HG03354 (cell line): ENCODE data around the gene LKAAEAR1.
"Not testable (repeated sequence)": the region's sequence is repeated elsewhere in the genome, so short reads cannot be mapped to it uniquely, and the experiment has no call there.

Source experiments
- ATAC-seq: cut with Tn5 transposase; IDR thresholded peaks from one replicate; pipeline ENCODE4 v1.9.1; 2021; ENCODE audit warnings: mild to moderate bottlenecking; ENCODE audit not compliant: unreplicated experiment, poor library complexity, severe bottlenecking

The LKAAEAR1 gene

GRCh38 chr20:64083804-64084684, at the start of gene LKAAEAR1:
Gene LKAAEAR1, minus strand, starts transcription at chr20:64084398. Its CDS starts 179 bp downstream, at chr20:64084219.
- ATAC-seq, result no peak

- no peak for ATAC-seq
Observed at GRCh38 chr20:64131406-64131805, 47.2 kb upstream of the LKAAEAR1 start.

- ATAC-seq, result no peak
Observed at GRCh38 chr20:64130876-64131275, 46.7 kb upstream of the LKAAEAR1 start.

- no peak for ATAC-seq
Observed at GRCh38 chr20:64130271-64130670, 46.1 kb upstream of the LKAAEAR1 start.

- ATAC-seq, result no peak
Observed at GRCh38 chr20:64129146-64129782, 45.1 kb upstream of the LKAAEAR1 start.

- not testable (repeated sequence) for ATAC-seq
Observed at GRCh38 chr20:64123517-64123916, 39.3 kb upstream of the LKAAEAR1 start.

GRCh38 chr20:64122927-64123326, 38.7 kb upstream of the LKAAEAR1 start:
- ATAC-seq, result not testable (repeated sequence)

GRCh38 chr20:64121586-64121985, 37.4 kb upstream of the LKAAEAR1 start:
- no peak for ATAC-seq

- ATAC-seq, result no peak
Observed at GRCh38 chr20:64119681-64120341, 35.6 kb upstream of the LKAAEAR1 start.

GRCh38 chr20:64119301-64119680, 35.1 kb upstream of the LKAAEAR1 start:
- ATAC-seq, result no peak

GRCh38 chr20:64117432-64117777, 33.2 kb upstream of the LKAAEAR1 start:
- ATAC-seq, result not testable (repeated sequence)

- ATAC-seq, result no peak
Observed at GRCh38 chr20:64116541-64117431, 32.6 kb upstream of the LKAAEAR1 start.

GRCh38 chr20:64116016-64116415, 31.8 kb upstream of the LKAAEAR1 start:
- no peak for ATAC-seq

- ATAC-seq, result no peak
Observed at GRCh38 chr20:64115171-64115911, 31.1 kb upstream of the LKAAEAR1 start.

GRCh38 chr20:64114356-64114971, 30.3 kb upstream of the LKAAEAR1 start:
- no peak for ATAC-seq

GRCh38 chr20:64113796-64114355, 29.7 kb upstream of the LKAAEAR1 start:
- ATAC-seq, result no peak

- ATAC-seq, result no peak
Observed at GRCh38 chr20:64113444-64113775, 29.2 kb upstream of the LKAAEAR1 start.

- ATAC-seq, result no peak
Observed at GRCh38 chr20:64112691-64113443, 28.7 kb upstream of the LKAAEAR1 start.
